Left kidney (tissue), 2 donors: Measurements from ENCODE around the gene USP22. TPM values are rescaled to one million over a fixed set of nuclear protein-coding genes. Genes with fewer than 3 reads are reported as not detected.
"Not testable (repeated sequence)": the region's sequence is repeated elsewhere in the genome, so short reads cannot be mapped to it uniquely, and the experiment has no call there.

Experiments
- DNase-seq: peaks from one replicate; pipeline ENCODE4 v3.0.0-alpha.2; 2013
- polyA plus RNA-seq: library from polyadenylated mRNA; unstranded; fragments of 120-200 nt; gene quantifications from one replicate; pipeline ENCODE4 v1.2.1, GENCODE V29; 2013; ENCODE audit not compliant: insufficient read length

The USP22 gene
- polyA plus RNA-seq, 1 donor = 246 TPM

DNA sequence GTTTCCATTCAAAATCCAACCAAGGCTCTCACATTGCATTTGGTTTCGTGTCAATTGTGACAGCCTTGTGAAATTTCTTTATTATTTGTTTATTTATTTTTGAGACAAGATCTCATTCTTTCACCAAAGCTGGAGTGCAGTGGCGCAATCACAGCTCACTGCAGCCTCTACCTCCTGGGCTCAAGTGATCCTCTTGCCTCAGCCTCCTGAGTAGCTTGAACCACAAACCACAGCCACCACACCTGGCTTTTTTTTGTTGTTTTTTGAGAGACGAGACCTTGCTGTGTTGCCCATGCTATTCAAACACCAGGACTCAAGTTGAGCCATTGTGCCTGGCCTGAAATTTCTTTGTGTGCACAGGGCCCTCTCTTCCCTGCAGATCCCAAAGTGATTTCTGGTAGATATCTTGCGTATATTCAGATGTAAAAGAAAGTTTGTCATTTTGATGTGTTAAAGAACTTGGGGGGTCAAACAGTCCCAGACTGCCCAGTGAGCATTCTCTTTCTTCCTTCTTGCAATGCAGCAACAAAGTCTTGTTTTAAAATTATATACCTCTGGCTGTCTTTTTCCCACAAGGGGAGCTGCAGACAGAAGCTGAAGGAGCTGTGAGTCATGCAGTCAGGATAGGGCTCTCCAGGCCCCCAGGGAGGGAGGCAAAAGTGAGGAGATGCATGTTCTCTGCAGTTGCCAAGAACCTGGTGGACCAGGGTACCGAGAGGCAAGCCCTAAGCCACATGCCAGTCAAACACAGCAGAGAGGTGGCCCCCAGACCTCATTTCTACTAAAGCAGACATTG, 15.5 kb upstream of the USP22 start:
- no peak for DNase-seq

DNA sequence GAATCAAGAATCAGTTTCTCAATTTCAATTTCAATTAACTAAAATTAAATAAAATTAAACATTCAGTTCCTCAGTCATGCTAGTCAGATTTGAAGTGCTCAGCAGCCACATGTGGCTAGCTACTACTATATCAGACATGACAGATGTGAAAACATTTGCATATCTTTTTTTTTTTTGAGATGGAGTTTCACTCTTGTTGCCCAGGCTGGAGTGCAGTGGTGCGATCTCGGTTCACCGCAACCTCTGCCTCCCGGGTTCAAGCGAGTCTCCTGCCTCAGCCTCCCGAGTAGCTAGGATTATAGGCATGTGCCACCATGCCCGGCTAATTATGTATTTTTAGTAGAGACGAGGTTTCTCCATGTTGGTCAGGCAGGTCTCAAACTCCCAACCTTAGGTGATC, 10.2 kb upstream of the USP22 start:
- DNase-seq = not testable (repeated sequence)

DNA sequence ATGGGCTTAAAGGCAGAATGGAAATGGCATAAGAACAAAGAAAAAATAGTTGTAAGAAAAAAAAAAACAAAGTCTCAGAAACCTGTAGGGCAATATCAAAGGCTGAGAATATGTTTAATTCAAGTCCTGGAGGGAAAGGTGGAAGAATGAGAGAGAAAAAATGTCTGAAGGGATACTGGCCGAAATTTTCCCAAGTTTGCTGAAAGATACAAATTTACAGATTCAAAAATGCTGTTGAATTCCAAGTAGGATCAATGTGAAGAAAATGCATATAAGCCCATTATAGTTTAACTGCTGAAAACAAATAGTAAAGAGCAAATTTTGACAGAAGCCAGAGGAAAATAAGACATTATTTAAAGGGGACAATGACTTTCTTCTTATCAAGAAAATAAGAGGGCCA, 6.6 kb upstream of the USP22 start:
- DNase-seq = no peak

DNA sequence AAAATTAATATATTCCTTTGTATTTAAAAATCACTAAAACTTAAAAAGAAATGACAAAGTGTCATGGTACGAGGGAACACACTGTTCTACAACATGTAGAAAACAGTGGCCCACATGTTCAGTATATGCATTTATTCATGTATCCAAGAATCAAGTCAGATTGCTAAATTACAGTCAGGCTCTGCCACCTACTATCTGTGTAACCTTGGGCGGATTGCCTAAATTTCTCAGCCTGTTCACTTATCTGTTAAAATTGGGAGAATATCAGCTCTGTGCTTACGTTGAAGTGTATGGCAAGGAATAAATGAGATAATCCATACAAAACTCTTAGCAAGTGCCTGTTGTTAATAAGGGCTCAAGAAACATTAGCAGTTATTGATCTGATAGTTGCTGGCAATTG, 3.4 kb upstream of the USP22 start:
- no peak for DNase-seq

DNA sequence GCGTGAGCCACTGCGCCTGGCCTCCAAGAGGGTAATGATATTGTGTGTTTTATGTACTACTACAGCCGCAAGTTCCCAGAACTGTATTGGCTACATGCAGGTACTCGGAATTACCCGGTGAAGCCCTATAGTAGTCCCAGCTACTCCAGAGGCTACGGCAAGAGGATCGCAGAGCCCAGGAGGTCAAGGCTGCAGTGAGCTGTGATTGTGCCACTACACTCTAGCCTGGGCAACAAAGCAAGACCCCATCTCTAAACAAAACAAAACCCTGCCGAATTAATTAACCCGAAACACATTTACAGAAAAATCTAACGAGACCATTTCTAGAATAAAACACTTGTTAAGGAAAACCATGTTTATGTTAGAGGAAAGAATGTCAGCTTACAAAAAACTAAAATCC, 2.2 kb upstream of the USP22 start:
- no peak for DNase-seq

DNA sequence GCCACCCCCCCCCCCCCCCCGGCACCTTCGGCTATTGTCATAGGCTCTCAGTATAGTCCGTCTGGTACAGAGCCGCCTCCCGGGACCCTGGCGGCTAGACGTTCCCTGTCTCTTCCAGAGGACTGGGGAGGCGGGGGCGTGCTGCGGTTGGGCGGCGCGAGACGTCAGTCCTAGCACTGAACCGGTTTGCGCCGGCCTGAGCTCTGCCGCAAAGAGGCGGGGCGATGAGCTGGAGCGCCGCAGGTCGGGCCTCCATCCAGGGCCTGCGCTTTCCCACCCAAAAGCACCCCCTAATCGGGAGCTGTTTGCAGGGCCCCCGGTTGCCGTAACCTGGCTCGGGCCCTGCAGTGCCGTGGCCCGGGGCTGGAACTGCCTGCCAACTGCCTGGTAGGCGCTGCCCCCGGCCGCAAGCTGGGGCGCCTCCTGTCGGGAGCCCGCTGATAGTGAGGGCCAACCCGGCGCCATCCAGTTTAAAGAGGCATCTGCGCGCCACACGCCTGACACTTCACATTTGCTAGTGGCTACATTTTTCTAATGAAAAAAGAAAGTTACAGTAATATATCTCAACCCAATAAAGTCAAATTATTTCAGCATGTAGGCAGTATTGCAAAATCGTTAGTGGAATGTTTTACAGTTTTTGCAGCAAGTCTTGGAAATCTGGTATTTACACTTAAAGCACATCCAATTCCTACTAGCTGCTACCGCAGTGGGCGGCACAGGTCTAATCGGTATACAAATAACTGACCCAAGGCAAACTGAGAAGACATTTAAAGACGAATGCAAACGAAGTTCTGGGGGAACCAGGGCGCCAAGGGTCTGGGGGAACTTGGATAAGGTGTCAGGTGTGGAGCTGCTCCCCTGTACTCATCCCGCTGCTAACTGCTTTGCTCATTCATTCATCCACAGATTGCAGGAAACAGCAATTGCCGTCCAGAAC, 753 bp upstream of the USP22 start:
- peak; percentile 98 for DNase-seq

DNA sequence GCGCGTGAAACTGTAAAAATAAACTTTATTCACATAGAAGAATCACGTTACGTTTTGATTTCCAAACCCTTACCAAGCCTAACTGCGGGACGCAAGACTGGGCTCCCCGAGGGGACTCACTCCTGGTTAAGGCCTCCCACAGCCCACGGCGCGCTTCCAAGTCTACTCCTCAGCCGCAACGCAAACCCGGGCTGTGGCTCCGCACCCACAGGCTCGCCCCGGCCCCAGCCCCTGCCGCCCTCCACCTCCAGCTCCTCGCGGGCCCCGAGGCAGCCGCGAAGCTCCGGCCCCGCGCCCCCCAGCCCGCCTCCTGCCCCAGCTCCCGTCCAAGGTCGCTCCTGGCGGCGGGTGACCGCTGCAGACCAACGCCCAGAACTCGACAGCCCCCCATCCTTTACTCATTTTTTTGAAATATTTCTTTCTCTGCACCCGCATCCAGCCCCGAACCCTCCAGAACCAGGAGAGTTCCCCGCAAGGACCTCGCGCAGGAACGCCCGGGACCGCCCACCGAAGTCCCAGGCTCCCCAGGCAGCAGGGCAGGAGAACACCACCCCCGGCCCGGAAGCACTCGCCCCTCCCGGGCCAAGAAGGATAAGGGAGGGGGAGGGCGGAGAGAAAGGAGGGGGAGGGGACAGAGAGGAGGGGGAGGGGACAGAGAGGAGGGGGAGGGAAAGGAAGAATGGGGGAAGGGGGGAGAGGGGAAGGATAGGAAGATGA, 912 bp downstream of the USP22 start:
- peak; percentile 84 for DNase-seq

DNA sequence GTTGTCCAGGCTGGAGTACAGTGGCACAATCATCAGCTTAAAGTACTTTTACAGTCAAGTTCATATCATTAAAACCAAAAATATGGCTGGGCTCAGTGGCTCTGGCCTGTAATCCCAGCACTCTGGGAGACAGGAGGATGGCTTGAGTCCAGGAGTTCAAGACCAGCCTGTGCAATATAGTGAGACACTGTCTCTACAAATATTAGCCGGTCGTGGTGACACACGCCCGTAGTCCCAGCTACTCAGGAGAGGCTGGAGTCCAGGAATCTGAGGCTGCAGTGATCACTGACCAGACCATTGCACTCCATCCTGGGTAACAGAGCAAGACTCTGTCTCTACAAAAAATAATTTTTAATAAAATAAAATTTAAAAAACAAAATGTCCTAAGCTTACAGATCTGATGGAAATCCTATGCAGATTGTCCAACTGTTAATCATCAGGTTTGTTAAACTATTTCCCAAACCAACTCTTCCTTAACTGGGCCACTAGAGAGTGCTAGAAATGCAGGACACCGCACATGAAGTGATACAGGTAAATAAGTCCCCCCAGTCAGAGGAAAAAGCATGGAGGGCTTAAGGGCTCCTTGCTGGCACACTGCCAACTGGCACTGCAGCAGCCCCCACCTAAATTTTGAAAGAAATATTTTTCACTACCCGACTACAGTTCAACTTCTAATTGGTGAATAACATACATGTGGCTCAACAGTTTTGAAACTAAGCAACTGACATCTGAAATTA, 2.8 kb downstream of the USP22 start:
- DNase-seq = peak; percentile 32

DNA sequence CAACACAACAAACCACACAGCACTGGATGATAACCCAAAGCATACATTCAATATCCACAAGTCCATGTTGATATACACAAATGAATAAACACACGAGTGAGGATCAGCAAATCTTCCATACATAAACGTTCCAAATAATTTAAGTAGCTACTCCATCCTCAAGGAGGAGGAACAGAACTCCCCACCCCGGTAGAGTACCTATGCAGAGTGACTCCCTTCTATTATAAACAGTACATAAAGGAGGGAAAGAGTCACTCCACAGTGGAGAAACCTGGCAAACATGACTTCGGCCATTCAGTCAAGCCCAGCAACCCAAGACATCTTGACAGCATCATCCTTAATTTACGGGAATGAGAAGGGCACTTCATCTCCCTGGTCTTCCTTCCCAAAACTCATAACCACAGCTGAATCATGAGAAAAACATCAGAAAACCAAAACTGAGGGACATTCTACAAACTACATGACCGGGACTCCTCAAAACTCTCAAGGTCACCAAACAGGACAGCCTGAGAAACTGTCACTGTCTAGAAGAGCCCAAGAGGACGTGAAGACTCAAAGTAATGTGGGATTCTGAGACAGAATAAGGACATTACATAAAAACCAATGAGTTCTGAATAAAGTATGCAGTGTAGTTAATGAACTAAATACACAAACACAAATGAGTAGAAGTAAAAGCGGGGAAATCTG, 5.6 kb downstream of the USP22 start:
- no peak for DNase-seq

DNA sequence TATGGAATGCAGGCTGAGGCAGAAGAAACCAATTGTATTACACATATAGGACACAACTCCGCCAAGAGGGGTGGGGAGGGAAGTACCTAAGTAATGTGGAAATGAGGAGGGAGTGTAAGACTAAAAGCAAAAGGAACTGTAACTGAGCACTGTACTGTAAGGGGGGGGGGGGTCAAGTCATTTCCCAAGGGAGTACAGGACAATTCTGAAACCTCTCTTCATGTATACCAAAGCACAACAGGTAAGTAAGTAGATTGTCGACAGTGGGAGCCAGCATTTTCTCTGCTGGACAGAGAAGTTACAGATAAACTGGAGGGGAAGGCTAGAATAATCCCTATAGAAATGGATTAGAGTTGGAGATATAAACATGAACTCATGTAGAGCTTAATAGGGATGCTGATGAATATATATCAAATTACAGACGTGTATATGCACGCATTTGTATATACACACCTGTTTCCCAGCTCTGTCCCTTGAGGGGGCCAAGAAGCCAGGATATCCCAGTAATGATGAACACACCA, 6.4 kb downstream of the USP22 start:
- DNase-seq = no peak

DNA sequence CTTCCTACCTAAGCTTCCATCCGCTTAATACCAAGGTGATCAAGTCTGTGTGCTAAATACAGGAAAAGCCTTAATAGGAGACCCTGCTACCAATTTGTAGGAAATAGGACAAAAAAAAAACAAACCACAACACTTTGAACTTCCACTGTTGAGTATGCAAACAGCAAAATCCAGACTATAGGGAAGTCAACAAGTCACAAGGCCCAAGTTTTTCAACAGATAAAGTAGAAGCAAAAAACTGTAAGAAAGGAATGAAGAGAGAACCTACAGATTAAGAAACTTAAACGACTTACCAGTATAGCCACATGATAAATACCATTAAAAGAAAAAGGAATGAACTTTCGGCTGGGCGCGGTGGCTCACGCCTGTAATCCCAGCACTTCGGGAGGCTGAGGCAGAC, 7.4 kb downstream of the USP22 start:
- DNase-seq = no peak

DNA sequence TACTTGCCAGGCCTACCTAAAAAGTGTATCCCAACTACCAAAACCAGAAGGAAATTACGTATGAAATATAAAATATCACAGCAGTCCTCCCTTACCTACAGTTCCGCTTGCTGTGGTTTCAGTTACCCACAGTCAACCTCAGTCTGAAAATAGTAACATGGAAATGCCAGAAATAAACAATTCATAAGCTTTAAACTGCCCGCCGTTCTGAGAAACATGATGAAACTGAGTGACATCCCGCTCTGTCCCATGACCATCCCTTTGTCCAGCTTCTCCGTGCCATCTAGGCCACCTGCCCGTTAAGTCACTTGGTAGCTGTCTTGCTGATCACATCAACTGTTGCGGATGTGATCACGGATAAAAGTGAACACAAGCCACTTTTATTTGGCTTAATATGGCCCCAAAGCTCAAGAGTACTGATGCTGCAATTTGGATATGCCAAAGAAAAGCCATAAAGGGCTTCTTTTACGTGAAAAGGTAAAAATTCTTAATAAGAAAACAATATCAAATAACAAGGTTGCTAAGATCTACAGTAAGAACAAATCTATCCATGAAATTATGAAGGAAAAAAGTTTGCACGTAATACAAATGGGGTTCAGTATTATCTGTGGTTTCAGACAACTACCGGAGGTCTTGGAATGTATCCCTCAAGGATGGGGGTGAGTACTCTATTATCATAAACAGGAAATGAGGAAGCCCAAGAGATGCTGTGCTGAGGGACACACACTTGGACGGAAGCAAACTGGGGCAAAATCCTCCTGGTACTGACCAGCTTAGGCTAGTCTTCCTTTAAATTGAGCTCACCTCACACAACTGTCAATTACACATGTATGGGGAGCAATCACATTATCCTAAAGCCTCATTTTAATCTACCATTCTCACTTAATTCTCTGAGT, 8.2 kb downstream of the USP22 start:
- no peak for DNase-seq

DNA sequence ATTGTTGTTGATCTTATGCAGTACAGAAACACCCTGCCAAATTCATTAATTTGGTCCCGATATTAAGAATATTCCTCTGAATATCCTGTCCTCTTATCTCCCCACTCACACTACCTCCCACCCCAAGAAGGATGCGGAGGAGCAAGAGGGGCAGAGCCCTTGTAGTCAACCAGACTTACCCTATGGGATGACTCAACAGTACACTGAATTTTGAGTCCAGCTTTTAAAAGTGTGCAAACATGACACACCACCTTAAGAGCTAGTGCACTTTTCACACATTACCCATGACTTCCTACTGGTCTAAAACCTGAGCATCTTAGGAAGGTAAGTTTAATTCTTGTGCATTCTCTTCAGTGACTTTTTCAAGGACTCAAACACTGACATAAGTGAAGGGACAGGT, 9.5 kb downstream of the USP22 start:
- no peak for DNase-seq

DNA sequence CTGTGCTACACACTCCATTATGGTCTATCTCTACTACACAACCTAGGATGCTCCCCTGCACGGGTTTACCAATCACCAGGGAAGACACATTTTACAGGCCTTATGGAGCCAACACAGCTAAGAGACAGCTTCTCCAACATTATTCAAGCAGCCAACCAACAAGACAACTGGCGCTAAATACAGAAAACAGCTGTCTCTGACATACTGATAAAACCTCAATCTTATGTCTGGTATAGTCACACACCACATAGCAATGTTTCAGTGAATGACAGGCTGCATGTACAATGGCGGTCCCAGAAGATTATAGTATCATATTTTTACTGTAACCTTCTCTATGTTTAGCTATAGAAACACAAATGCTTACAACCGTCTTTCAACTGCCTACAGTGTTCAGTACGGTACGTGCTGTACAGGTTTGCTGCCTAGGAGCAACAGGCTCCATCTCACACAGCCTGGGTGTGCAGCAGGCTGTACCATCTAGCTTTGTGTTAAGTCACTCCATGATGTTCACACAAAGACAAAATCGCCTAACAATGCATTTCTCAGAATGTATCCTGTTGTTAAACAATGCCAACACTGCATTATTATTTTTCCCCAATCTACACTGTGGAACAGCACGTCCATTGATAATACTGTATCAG, 10.9 kb downstream of the USP22 start:
- no peak for DNase-seq

DNA sequence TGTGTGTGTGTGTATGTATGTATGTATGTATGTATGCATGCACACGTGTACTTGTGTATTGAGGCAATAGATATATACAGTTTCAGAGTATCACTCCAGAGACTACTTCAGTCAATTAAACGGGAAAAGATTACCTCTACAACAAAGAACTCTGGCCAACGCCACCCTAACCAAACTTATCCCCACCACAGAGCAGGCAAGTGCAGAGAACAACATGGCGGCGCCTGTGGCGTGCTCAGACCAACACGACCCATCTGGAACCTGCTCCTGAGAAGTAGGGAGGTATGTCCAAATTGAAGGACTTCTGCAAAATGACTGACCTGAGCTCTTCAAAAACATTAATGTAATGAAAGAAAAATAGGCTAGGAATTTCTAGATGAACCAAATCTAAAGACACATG, 12.4 kb downstream of the USP22 start:
- DNase-seq = no peak

DNA sequence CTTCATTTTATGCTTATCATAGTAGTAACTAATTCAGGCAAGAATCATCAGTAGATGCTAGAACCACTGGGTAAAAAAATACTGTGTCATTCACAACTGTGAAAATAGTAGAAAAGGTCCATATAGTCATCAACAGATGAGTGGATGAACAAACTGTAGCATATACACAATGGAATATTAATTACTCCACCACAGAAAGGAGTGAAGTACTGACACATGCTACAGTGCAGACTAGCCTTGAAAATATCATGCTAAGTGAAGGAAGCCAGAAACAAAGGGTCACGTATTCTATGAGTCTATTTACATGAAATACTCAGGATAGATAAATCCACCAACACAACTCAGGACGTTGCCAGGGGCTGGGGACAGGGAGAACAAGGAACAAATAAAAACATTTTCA, 13.3 kb downstream of the USP22 start:
- no peak for DNase-seq

DNA sequence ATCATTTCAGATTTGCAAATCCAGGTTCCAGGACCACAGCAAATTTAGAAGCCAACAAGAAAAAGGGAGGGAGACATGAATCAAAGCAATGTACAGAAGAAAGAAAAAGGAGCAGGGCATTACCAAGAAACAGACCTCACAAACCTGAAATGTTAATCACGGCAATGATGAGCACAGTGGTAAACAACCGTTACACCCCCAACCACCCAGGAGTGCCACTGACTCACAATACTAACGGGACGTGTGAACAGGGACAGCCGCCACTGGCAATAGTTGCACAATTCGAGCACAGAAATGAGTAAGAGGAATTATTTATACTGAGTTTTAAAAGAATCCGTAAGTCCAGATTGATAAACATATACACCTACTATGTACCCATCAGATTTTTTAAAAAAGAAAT, 13.8 kb downstream of the USP22 start:
- no peak for DNase-seq

DNA sequence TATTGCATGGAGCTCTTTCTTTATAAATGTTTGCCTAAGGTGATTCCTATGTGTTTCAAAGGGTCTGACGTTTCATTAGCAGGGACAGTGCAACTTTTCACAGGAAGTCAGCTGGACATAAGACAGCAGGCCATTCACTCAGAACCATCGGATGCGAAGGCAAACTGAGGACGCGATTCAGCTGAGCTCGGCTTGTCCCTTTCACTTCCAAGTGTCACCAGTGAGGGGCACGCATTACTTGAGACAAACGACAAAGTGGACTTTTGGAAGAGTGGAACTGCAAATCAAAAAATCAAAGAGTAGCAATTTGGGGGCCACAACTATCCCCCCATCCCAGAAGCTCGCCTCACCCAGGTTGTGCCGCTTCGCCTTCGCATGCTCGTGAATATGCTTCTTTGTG, 14.6 kb downstream of the USP22 start:
- DNase-seq = no peak

DNA sequence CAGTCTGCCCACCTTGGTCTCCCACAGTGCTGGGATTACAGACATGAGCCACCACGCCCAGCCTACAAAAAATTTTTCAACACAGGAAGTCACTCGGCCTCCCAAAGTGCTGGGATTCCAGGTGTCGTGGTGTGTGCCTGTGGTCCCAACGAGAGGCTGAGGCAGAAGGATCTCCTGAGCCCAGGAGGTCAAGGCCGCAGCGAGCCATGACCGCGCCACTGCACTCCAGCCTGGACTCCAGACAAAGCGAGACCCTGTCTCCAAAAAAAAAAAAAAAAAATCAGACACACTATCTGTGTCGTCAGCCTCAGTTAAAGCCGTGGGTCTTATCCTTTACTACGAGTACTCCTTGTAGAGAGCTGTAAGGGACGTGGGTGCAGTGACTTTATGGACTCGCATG, 15.8 kb downstream of the USP22 start:
- DNase-seq = no peak

DNA sequence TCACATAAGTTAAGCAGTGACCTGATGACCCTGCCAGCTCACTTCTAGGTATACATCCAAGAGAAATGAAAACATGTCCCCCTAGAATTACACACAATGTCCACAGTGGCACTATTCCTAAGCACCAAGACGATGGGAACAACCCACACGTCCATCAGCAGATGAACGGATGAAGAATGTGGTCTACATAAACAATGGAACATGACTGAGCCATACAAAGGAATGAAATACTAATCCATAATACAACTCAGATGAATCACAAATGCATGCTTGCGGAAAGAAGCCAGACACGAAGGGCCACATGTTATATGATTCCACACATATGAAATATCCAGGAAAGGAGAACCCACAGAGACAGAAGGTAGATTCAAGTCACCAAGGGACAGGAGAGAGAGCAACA, 17.4 kb downstream of the USP22 start:
- no peak for DNase-seq
